Mesenchymal stem cell (in vitro differentiated cells and primary cell): ENCODE results near the gene KDM3A.

Experiments used
- DNase-seq: peaks from one replicate; pipeline ENCODE4 v3.0.0-alpha.2; 2013
- H2AFZ ChIP-seq: one replicate; pipeline ENCODE4 v1.6.1; 2013; ENCODE audit warnings: low read depth, mild to moderate bottlenecking, control low read depth, inconsistent platforms, low read length, moderate library complexity
- H2AK5ac ChIP-seq: 2 replicates; pipeline ENCODE4 v1.6.1; 2013; ENCODE audit warnings: low read length, moderate library complexity, mild to moderate bottlenecking, inconsistent platforms; ENCODE audit not compliant: severe bottlenecking
- H2BK120ac ChIP-seq: one replicate; pipeline ENCODE4 v1.6.1; 2013; ENCODE audit warnings: low read depth, mild to moderate bottlenecking, inconsistent platforms, low read length, moderate library complexity
- H2BK12ac ChIP-seq, 2 experiments: one replicate each; pipeline ENCODE4 v1.6.1; 2013; ENCODE audit warnings: inconsistent platforms in 2 of 2, low read length in 2 of 2, mild to moderate bottlenecking in 2 of 2, moderate library complexity in 2 of 2, control low read depth in 1 of 2
- H2BK15ac ChIP-seq: one replicate; pipeline ENCODE4 v1.6.1; 2013; ENCODE audit warnings: mild to moderate bottlenecking, low read depth, inconsistent platforms; ENCODE audit not compliant: poor library complexity, severe bottlenecking
- H2BK5ac ChIP-seq: 2 replicates; pipeline ENCODE4 v1.6.1; 2013; ENCODE audit warnings: low read depth, mild to moderate bottlenecking, low read length, control low read depth, inconsistent platforms; ENCODE audit not compliant: poor library complexity, severe bottlenecking
- H3K14ac ChIP-seq, 2 experiments: one replicate each; pipeline ENCODE4 v1.6.1; 2013; ENCODE audit warnings: inconsistent platforms in 2 of 2, low read length in 2 of 2, control low read depth in 1 of 2, mild to moderate bottlenecking in 1 of 2, moderate library complexity in 1 of 2
- H3K18ac ChIP-seq, 2 experiments: one replicate each; pipeline ENCODE4 v1.6.1; 2013; ENCODE audit warnings: inconsistent platforms in 2 of 2, low read length in 2 of 2, control low read depth in 1 of 2, low read depth in 1 of 2, mild to moderate bottlenecking in 1 of 2
- H3K23ac ChIP-seq, 2 experiments: one replicate each; pipeline ENCODE4 v1.6.1; 2013; ENCODE audit warnings: inconsistent platforms in 2 of 2, low read length in 2 of 2, mild to moderate bottlenecking in 2 of 2, moderate library complexity in 2 of 2, control low read depth in 1 of 2
- H3K27ac ChIP-seq: 2 replicates; pipeline ENCODE4 v1.5.1; 2013; ENCODE audit warnings: mild to moderate bottlenecking, moderate library complexity, low read length, control low read depth, inconsistent platforms; ENCODE audit not compliant: poor library complexity, severe bottlenecking
- H3K27me3 ChIP-seq, 2 experiments: 2 replicates each; pipeline versions ENCODE4 v1.6.1 to v1.7.0; 2013; ENCODE audit warnings: low read length in 2 of 2, mild to moderate bottlenecking in 2 of 2, moderate library complexity in 2 of 2, control low read depth in 1 of 2, inconsistent platforms in 1 of 2; ENCODE audit not compliant: control insufficient read depth in 1 of 2, insufficient read depth in 1 of 2
- H3K36me3 ChIP-seq, 2 experiments: 2 replicates each; pipeline versions ENCODE4 v1.6.1 to v1.7.0; 2013; ENCODE audit warnings: low read length in 2 of 2, control low read depth in 1 of 2, inconsistent platforms in 1 of 2, low read depth in 1 of 2, mild to moderate bottlenecking in 1 of 2; ENCODE audit not compliant: insufficient read depth in 2 of 2, control insufficient read depth in 1 of 2
- H3K4ac ChIP-seq, 2 experiments: one replicate each; pipeline ENCODE4 v1.6.1; 2013; ENCODE audit warnings: inconsistent platforms in 2 of 2, low read length in 2 of 2, mild to moderate bottlenecking in 2 of 2, moderate library complexity in 2 of 2, control low read depth in 1 of 2, low read depth in 1 of 2
- H3K4me1 ChIP-seq: 2 replicates; pipeline ENCODE4 v1.6.1; 2013; ENCODE audit warnings: low read depth, low read length, control low read depth; ENCODE audit not compliant: control insufficient read depth, insufficient read depth
- H3K4me2 ChIP-seq: 2 replicates; pipeline ENCODE4 v1.6.1; 2013; ENCODE audit warnings: low read length, mild to moderate bottlenecking, inconsistent platforms; ENCODE audit not compliant: poor library complexity, severe bottlenecking
- H3K4me3 ChIP-seq, 2 experiments: 2 replicates each; pipeline versions ENCODE4 v1.5.1 to v1.7.0; 2013; ENCODE audit warnings: low read length in 2 of 2, mild to moderate bottlenecking in 2 of 2, control low read depth in 1 of 2, low read depth in 1 of 2; ENCODE audit not compliant: insufficient read depth in 1 of 2
- H3K79me1 ChIP-seq: replicated peaks from 2 replicates; pipeline ENCODE4 v1.6.1; 2013; ENCODE audit warnings: mild to moderate bottlenecking, control low read depth, low read length, inconsistent platforms; ENCODE audit not compliant: poor library complexity, severe bottlenecking
- H3K9ac ChIP-seq: 2 replicates; pipeline ENCODE4 v1.7.0; 2013; ENCODE audit warnings: mild to moderate bottlenecking, low read length, moderate library complexity
- H3K9me3 ChIP-seq: 2 replicates; pipeline ENCODE4 v1.7.0; 2013; ENCODE audit warnings: mild to moderate bottlenecking, low read length; ENCODE audit not compliant: control insufficient read depth
- H4K8ac ChIP-seq: one replicate; pipeline ENCODE4 v1.6.1; 2013; ENCODE audit warnings: inconsistent platforms, mild to moderate bottlenecking, low read length, moderate library complexity
- H4K91ac ChIP-seq: one replicate; pipeline ENCODE4 v1.6.1; 2013; ENCODE audit warnings: mild to moderate bottlenecking, low read length, inconsistent platforms
- WGBS: methylation state at CpG from one replicate; pipeline ENCODE4 v1.1.7; 2013; ENCODE audit warnings: mixed read lengths; 5-methylcytosine and 5-hydroxymethylcytosine counted together

Gene KDM3A

DNA sequence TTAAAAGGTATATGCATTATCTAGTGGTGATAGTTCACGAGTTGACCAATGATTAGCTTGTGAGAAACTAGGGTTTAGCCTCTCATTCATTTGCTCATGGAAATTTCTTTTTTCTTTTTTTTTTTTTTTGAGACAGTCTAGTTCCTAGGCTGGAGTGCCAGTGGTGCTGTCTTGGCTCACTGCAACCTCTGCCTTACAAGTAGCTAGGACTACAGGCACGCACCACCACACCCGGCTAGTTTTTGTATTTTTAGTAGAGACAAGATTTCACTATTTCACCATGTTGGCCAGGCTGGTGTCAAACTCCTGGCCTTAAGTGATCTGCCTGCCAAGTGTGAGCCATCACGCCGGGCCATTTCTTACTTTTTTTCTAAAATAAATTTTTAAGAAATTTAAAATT, 14.0 kb downstream of the KDM3A start:
- H4K8ac ChIP-seq = no peak overlapping the region
- H2BK120ac ChIP-seq = no peak overlapping the region
- H3K14ac ChIP-seq = no peak overlapping the region
- H3K4me3 ChIP-seq = no peak overlapping the region
- DNase-seq = no peak
- no peak overlapping the region for H2BK5ac ChIP-seq
- H3K9ac ChIP-seq = no peak overlapping the region
- WGBS = 100% methylated on average over 3 of the region's 5 CpGs
- no peak overlapping the region for H4K91ac ChIP-seq
- no peak overlapping the region for H3K4me2 ChIP-seq
- H3K4me1 ChIP-seq = no peaks in the 10 kb centered on the region
- H3K27me3 ChIP-seq = no peaks in the 10 kb centered on the region
- H3K18ac ChIP-seq = no peak overlapping the region
- H2BK15ac ChIP-seq = no peak overlapping the region
- no peak overlapping the region for H3K4ac ChIP-seq
- no peaks in the 10 kb centered on the region for H3K9me3 ChIP-seq
- H2AFZ ChIP-seq = no peak overlapping the region
- no peak overlapping the region for H3K27ac ChIP-seq
- H3K36me3 ChIP-seq = peaks cover 17 to 93% of the 10 kb centered on the region in 2 experiments
- H2BK12ac ChIP-seq = no peak overlapping the region
- no peak overlapping the region for H2AK5ac ChIP-seq
- H3K79me1 ChIP-seq = peaks cover 33% of the 10 kb centered on the region
- H3K23ac ChIP-seq = no peak overlapping the region

GRCh38 chr2:86461042-86461743, 20.0 kb downstream of the KDM3A start:
- no peaks in the 10 kb centered on the region for H3K9me3 ChIP-seq
- H3K27me3 ChIP-seq = no peaks in the 10 kb centered on the region
- no peak overlapping the region for H2AFZ ChIP-seq
- peaks cover 36 to 100% of the 10 kb centered on the region in 2 experiments for H3K36me3 ChIP-seq
- H3K4me1 ChIP-seq = no peaks in the 10 kb centered on the region
- DNase-seq = no peak
- H2BK5ac ChIP-seq = no peak overlapping the region
- no peak overlapping the region for H3K4me2 ChIP-seq
- H2BK120ac ChIP-seq = no peak overlapping the region
- no peak overlapping the region for H2AK5ac ChIP-seq
- H4K91ac ChIP-seq = no peak overlapping the region
- H2BK15ac ChIP-seq = no peak overlapping the region
- H2BK12ac ChIP-seq = no peak overlapping the region
- H3K4me3 ChIP-seq = no peak overlapping the region
- peaks cover 36% of the 10 kb centered on the region for H3K79me1 ChIP-seq
- WGBS = 98% methylated on average over 2 of the region's 3 CpGs
- H3K23ac ChIP-seq = no peak overlapping the region
- no peak overlapping the region for H4K8ac ChIP-seq
- no peak overlapping the region for H3K4ac ChIP-seq
- H3K14ac ChIP-seq = no peak overlapping the region
- H3K18ac ChIP-seq = no peak overlapping the region
- H3K27ac ChIP-seq = no peak overlapping the region
- no peak overlapping the region for H3K9ac ChIP-seq

DNA sequence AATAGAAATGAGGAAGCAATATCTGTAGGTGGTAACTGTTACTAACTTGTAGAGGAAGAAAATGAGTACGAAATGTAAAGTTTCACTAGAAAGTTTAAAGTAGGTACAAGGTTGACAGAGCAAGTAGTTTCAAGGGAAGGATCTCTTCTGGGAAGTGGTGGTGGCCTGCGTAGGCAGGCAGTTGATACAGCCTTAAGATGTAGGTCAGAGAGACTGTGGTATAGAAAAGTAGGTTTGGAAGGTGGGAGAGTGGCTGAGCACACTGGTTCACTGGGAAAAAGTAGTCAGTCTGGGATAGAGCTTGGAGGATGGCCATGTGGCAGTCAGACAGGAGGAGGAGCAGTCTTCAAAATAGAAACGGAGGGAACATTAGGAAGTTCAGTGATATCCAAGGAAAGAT, 23.5 kb downstream of the KDM3A start:
- Histone ChIP-seq H3K23ac (no peak overlapping the region), H3K18ac (no peak overlapping the region), H2BK120ac (no peak overlapping the region), H3K79me1 (peaks cover 28% of the 10 kb centered on the region), H3K9me3 (no peaks in the 10 kb centered on the region), H3K36me3 (peaks cover 28 to 100% of the 10 kb centered on the region in 2 experiments), H4K8ac (peak overlapping the region; percentile 47), H3K14ac (no peak overlapping the region), H3K4me2 (no peak overlapping the region), H3K27me3 (no peaks in the 10 kb centered on the region), H2AFZ (no peak overlapping the region), H2BK15ac (no peak overlapping the region), H2BK5ac (no peak overlapping the region), H2AK5ac (no peak overlapping the region), H2BK12ac (no peak overlapping the region), H4K91ac (no peak overlapping the region), H3K27ac (no peak overlapping the region), H3K4me1 (no peaks in the 10 kb centered on the region), H3K9ac (no peak overlapping the region), H3K4me3 (no peak overlapping the region), H3K4ac (no peak overlapping the region)
- DNase-seq = no peak
- WGBS = 96% methylated on average over 3 of the region's 3 CpGs

- Histone ChIP-seq H3K27me3 (no peaks in the 10 kb centered on the region), H4K91ac (no peak overlapping the region), H3K9me3 (no peaks in the 10 kb centered on the region), H2BK12ac (no peak overlapping the region), H2BK120ac (no peak overlapping the region), H3K18ac (no peak overlapping the region), H3K4me2 (no peak overlapping the region), H3K36me3 (peaks cover 27 to 98% of the 10 kb centered on the region in 2 experiments), H3K14ac (no peak overlapping the region), H3K4me1 (no peaks in the 10 kb centered on the region), H2AFZ (no peak overlapping the region), H4K8ac (no peak overlapping the region), H2BK15ac (no peak overlapping the region), H3K23ac (no peak overlapping the region), H2BK5ac (no peak overlapping the region), H2AK5ac (no peak overlapping the region), H3K27ac (no peak overlapping the region), H3K9ac (no peak overlapping the region), H3K79me1 (peaks cover 24% of the 10 kb centered on the region), H3K4me3 (no peak overlapping the region), H3K4ac (no peak overlapping the region)
- DNase-seq = no peak
- 100% methylated on average over 1 of the region's 1 CpG for WGBS
These were observed 25.1 kb downstream of the KDM3A start for GRCh38 chr2:86466306-86466705.
